SKM-1 (cell line): Measurements from ENCODE around the gene LRRN2.

Experiments
- DNase-seq: peaks from one replicate; lab custom pipeline; 2025; ENCODE audit not compliant: unreplicated experiment; lab: John Stamatoyannopoulos, UW

The LRRN2 gene

GRCh38 chr1:204602871-204603542 lies 82.5 kb downstream of the LRRN2 start:
- DNase-seq, result no peak

- DNase-seq, result no peak
Measured at GRCh38 chr1:204602111-204602579, 83.4 kb downstream of the LRRN2 start.

- no peak for DNase-seq
Measured at GRCh38 chr1:204600968-204601367, 84.6 kb downstream of the LRRN2 start.

DNA sequence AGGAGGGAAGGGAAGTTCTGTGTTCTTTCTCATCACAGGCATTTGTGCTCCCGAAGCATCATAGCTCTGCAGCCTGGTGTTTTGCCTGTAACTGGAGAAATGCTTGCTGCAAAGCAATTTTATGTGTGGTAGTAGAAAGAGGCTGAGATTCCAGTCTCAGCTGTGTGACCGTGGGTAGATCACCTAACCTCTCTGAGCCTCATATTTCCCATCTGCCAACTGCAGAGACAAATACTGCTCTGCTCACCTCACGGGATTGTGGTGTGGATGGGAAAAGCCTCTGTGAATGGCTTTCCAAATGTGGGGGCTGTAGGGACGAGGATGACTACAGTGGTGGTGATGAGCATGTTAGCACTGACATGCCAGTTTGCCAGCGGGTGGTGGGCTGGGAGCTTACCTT lies 85.3 kb downstream of the LRRN2 start:
- no peak for DNase-seq

- no peak for DNase-seq
Measured at GRCh38 chr1:204599596-204599995, 85.9 kb downstream of the LRRN2 start.

- DNase-seq, result no peak
Measured at GRCh38 chr1:204599098-204599497, 86.4 kb downstream of the LRRN2 start.

- peak; percentile 38 for DNase-seq
Measured at GRCh38 chr1:204598319-204598969, 87.1 kb downstream of the LRRN2 start.

DNA sequence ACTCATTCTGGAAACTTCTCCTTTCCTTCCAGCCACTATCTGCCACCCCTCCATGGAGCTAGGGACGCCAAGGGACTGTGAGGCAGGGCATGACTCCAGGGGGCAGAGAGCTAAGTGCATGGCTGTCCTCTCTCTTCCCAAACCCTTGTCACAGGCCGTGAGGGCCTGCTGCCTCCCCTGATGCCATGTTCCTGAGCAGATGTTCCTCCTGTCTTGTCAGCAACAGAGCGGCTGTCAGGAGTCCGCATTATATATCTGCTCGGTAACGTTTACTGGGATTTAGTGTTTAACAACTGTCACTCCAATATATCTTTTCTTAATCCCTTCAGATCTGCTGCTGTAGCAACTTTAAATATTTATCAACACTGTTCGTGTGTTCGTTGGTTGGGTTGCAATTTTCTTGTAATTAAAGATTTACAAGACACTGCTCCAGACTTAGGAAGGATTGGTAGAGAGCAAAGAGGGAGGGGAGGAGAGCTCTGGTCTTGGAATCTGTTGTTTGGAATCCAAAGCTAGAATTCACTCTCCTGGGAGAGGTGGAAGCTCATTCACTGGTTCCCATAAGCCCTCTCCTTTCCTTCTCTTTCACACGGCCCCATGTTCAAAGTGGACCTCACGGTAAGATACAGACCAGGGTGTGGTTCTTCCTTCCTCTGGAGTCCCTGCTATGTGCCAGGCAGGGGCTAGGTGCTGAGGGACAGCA lies 93.1 kb downstream of the LRRN2 start:
- DNase-seq, result no peak

DNA sequence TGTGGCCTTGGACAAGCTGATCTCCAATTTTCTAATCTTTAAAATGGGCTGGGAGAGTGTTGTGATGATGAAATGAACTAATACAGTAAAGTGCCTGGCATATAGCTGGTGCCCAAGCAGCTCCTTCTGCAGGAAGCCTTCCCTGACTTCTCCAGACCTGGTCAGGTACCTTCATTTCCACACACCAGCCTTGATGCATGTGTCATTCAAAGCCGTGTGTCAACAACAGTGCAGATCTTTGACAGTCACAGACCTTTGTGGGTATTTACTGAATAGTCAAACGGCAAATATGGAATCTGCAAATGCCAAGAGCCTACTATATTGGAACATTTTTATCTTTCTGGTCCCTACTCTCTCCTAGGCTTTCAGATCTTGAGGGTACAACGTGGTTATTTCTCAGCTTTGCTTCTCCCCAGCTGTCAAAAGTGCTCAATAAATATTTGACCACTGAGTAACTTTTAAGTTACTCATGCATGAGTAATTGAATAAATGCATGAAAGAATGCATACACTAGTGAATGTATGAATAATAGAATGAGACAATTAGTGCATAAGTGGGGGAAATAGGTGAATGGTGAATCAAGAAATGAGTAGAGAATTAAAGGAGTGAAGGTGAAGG lies 94.0 kb downstream of the LRRN2 start:
- DNase-seq, result no peak

DNA sequence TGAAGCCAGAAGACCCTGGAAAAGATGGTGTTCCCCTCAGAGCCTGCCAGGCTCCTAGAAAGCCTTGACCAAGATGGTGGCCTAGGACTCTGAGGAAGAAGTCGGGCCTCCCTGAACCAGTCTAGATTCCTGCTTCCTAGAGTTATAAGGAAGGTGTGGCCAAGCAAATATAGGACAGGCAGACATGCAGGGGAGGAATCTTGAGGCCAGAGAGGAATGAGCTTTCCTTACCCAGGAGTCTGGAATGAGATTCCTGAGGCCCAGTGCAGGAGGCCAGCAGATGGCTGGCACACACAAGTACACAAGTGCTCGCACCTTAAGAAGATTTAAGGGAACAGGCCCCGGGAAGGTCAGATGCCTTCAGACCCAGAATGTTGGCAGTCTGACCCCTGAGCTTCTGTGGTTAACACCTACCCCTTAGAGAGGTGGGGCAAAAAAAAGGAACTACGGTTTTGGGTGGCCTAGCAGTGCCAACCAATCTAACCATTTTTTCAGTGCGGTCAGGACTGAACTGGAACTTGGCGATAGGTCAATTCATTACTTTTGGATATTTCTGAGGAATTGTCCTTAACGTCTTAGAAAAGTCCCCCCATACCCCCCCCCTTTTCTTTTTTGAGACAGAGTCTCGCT lies 96.0 kb downstream of the LRRN2 start:
- DNase-seq, result no peak

DNA sequence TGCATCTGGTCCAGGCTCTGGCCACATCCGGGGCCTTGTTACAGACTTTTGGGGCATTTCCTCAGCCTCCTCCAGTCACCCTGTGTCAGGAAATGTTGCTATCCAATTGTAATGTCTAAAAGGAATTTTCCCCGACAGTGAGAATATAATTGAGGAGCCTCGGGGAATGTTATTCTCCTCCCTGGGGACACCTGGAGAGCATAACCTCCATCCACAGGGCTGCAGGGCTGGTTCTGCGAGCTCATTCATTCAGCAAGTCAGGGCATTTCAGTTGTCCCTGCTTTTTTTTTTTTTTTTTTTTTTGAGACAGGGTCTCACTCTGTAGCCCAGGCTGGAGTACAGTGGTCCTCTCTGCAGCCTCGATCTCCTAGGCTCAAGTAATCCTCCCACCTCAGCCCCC lies 96.7 kb downstream of the LRRN2 start:
- DNase-seq, result no peak

GRCh38 chr1:204587621-204588020 lies 97.9 kb downstream of the LRRN2 start:
- DNase-seq, result no peak

- DNase-seq, result no peak
Measured at GRCh38 chr1:204584699-204585372, 100.7 kb downstream of the LRRN2 start.

DNA sequence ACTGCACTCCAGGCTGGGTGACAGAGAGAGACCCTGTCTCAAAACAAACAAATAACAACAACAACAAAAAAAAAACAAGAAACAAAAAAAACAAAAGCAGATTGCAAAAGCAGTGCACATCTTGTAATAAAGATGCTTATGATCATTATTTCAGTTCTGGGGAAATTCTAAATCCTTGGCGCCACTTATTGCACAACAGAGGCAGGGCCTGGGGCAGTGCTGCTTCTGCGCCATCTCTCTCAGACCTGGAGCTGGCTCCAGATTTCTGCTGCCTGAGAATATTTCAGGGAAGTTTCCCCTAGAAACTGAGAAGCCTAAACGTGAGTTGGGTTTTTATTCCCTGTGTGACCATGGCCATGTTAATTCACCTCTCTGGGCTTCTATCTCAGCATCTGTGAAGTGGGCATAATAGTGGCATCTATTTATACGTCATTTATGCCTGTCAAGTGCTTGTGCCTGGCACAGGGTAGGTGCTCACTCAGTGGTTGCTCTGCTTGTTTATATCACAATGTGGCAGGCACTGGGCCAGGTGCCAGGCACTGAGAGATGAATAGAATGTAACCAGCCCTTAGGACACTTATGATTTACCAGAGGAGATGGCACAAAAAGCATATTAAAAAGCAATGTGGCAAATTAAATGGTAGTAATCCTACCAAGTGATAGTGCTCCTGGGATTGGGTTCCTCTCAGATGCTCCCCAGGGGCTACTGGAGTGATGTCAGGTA lies 101.5 kb downstream of the LRRN2 start:
- DNase-seq, result no peak

DNA sequence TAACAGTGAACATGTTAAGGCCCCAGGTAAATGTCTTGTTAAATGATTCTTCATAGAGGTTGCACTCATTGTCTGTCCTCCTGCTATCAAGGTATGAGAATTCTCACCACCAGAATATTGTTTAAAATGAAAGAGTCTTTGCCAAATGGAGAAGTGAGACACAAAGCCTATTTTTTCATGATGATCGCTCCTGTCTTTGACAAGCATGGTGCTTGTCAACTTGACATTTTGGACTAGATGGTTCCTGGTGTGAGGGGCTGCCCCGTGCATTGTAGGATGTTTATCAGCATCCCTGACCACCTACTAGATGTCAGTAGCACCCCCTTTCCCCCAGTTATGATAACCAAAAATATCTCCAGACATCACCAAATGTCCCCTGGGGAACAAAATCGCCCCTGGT lies 103.8 kb downstream of the LRRN2 start:
- DNase-seq, result no peak

DNA sequence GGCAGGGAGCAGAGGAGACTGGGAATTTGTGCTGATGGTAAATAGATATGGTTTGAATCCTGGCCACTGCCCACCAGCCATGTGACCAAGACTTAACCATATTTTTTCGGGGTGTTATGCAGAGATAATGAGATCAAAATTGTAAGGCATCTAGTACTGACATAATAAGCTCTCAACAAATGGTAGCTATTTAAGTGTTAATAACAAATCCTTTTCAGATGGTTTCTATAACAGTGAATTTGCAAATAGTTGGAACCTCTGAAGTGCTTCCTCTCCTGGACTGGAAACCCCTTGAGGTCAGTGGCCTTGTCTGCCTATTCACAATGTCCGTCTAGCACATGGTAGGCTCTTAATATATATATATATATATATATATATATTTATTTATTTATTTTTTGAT lies 104.7 kb downstream of the LRRN2 start:
- no peak for DNase-seq

DNA sequence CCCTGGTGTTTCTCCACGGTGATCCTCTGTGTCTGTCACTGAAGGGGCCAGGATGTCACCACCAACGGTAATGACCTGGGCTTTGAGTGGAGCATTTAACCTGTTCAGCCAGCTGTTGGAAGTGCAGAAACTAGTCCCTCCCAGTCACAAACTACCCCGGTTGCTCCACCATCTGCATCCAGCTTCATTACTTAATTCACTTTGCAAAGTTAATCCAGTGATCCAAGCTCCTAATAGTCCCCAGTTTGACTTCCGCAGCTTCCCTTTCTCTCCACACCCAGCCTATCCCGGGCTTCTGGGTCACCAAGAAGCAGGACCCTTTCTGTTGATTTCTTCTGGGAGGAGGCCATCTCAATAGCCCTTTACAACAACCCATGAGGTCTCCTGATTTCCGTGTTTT lies 105.9 kb downstream of the LRRN2 start:
- no peak for DNase-seq

DNA sequence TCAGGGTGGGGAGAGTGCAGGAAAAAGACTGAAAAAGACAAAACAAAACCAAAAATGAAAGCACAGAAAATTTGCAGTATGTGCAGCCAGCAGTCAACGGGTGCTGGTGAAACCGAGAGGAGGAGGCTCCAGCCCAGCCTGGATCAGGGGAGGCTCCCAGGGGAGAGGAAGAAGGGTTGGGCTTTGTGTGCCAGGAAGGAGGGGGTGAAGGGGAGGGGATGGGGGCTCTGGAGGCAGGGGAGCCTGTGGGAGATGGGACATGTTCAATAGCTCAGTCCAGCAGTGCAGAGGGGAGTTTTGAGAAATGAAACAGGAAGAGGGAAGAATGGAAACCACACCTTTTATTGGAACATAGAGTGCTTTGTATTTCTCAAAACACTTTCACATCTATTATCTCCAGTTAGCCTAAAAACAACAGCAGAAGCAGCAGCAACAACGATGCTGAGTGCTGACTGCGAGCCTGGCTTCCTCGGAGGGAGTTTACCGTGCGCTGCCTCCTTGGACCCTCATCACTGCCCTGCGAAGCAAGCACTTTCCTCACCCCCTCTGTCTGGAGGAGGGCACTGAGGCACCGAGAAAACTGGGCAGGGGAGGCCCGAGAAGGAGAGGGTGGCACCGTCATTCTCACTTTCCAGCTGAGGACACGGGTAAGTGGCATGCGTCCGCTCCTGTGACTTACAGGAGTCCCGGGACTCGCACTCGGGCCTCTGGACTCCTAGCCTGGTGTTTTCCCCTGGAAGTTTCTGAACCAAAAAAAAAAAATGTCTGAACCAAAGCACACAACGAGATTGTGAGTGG lies 106.5 kb downstream of the LRRN2 start:
- DNase-seq, result no peak

DNA sequence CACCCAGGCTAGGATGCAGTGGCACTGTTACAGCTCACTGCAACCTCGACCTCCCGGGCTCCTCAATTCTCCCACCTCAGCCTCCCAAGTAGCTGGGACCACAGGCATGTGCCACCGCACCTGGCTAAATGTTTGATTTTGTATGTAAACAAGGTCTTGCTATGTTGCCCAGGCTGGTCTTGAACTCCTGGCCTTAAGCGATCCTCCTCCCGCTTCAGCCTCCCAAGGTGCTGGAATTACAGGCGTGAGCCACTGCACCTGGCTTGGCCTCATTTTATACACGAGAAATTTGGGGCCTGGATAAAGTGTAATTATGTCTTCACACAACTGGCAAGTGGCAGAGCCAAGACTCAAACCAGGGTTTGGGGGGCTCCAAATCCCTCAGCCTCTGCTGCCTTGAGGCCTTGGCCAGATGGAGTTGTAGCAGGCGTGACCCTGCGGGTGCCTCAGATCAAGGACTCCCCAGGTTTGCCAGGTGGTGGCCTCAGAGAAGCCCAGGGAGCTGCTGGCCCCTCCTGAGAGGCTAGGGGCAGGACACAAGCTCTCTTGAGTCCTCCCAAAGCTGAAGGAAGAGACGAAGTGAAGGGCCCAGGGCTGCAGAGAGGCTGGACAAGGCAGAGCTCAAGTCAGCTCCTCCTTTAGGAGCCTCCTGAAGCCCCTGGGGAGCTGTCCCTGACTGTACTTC lies 107.6 kb downstream of the LRRN2 start:
- DNase-seq, result no peak
